Measurements from ENCODE around the gene USP25. TPM values are rescaled to one million over a fixed set of nuclear protein-coding genes. Genes with fewer than 3 reads are reported as not detected.
A peak's percentile ranks its signal among the peaks of the same experiment; 100 is the strongest.

USP25 gene
- total and polyA plus RNA-seq, 2 experiments from 2014 or later = 23.5 to 39.0 TPM

DNA sequence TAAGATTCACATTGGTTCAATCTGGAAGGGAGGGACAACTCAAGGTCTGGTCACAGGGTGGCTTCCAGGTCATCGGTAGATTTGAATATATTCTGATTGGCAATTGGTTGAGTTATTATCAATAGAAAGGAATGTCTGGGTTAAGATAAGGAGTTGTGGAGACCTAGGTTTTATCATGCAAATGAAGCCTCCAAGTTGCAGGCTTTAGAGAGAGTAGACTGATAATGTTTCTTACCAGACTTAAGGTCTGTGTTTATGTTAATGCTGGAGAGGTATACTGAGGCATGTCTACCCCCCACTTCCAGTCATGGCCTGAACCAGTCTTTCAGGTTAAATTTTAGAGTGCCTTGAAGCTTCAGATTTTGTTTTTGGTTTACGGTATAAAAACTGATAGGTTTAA lies 29.7 kb downstream of the USP25 start:
- no peak for DNase-seq (ENCODE audit: low read depth in 1 of 2, low spot score in 1 of 2)
- Histone ChIP-seq H3K27ac (no peak overlapping the region), H3K4me1 (ENCODE audit: low read depth) (peaks cover 4% of the 10 kb centered on the region), H3K36me3 (no peaks in the 10 kb centered on the region), H3K9me3 (ENCODE audit: low read depth) (no peaks in the 10 kb centered on the region), H3K27me3 (no peaks in the 10 kb centered on the region), H3K4me3 (no peak overlapping the region)
- TF ChIP-seq, protein P1, sequence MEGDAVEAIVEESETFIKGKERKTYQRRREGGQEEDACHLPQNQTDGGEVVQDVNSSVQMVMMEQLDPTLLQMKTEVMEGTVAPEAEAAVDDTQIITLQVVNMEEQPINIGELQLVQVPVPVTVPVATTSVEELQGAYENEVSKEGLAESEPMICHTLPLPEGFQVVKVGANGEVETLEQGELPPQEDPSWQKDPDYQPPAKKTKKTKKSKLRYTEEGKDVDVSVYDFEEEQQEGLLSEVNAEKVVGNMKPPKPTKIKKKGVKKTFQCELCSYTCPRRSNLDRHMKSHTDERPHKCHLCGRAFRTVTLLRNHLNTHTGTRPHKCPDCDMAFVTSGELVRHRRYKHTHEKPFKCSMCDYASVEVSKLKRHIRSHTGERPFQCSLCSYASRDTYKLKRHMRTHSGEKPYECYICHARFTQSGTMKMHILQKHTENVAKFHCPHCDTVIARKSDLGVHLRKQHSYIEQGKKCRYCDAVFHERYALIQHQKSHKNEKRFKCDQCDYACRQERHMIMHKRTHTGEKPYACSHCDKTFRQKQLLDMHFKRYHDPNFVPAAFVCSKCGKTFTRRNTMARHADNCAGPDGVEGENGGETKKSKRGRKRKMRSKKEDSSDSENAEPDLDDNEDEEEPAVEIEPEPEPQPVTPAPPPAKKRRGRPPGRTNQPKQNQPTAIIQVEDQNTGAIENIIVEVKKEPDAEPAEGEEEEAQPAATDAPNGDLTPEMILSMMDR (IDR thresholded peaks at IDR 0.05; ENCODE audit: low read depth, low read length) = no peak

DNA sequence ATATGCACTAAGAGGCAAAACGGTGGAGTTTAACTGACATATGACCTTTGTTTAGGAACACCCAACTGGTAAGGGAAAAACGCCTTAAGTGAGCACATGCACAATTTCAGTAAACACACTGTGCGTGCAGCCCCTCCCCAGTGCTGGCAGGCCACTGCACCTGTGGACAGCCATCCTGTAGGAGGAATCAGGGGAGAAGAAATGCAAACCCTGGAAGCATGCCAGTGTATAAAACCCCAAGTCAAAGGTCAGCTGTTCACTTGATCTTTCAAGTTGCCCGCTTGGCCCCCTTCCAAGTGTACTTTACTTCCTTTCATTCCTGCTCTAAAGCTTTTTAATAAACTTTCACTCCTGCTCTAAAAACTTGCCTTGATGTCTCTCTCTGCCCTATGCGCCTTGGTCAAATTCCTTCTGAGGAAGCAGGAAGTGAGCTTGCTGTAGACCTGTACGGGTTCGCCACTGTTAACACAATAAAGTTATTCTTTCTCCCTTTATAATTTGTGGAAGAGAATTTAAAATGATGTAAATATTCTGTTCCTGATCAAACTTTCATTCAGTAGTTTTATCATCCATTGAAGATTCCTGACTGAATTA lies 31.8 kb downstream of the USP25 start:
- no peak for DNase-seq (ENCODE audit: low read depth in 1 of 2, low spot score in 1 of 2)
- Histone ChIP-seq H3K27ac (no peak overlapping the region), H3K36me3 (no peaks in the 10 kb centered on the region), H3K27me3 (no peaks in the 10 kb centered on the region), H3K9me3 (ENCODE audit: low read depth) (no peaks in the 10 kb centered on the region), H3K4me3 (no peak overlapping the region), H3K4me1 (ENCODE audit: low read depth) (peaks cover 4% of the 10 kb centered on the region)
- TF ChIP-seq, protein P1 (IDR thresholded peaks at IDR 0.05; ENCODE audit: low read depth, low read length) = no peak

DNA sequence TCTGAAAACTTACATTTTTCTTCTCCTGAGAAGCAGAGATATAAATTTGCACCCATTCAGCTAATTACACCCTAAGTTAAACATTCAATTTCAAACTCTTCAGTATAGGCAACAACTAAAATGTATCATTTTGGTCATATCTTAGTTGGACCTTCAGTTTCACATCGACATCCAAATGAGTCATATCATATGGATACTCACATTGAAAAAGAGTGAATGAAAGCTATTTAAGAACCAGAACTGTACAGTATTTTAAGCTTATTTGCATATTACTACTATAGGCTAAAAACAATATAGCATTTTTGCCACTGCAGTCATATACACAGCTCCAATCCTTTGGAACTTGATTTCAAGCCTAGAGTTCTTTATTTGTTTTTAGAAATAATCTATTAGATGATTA lies 33.6 kb downstream of the USP25 start:
- Histone ChIP-seq H3K4me1 (ENCODE audit: low read depth) (peaks cover 12% of the 10 kb centered on the region), H3K27ac (no peak overlapping the region), H3K9me3 (ENCODE audit: low read depth) (no peaks in the 10 kb centered on the region), H3K27me3 (no peaks in the 10 kb centered on the region), H3K36me3 (peaks cover 3% of the 10 kb centered on the region), H3K4me3 (no peak overlapping the region)
- DNase-seq (ENCODE audit: low read depth in 1 of 2, low spot score in 1 of 2) = no peak
- TF ChIP-seq, protein P1 (IDR thresholded peaks at IDR 0.05; ENCODE audit: low read depth, low read length) = no peak

DNA sequence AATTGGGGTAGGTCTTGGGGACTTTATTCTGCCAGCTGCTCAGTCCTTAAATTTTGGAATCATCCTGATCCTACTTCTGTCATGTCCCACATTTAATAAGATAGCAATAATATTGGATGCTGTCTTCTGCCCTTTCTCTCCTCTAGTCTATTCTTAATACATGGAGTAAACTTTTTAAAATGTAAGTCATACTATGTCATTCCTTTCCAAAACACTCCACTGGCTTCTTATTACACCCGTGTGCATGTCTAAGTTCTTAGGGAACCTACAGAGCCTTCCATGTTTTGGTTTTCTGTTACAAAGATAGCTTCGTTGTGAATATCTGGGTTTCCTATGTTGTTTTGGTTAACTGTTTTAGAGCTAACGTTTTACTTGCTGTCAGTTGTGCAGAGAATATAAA lies 35.1 kb downstream of the USP25 start:
- Histone ChIP-seq H3K4me1 (ENCODE audit: low read depth) (peaks cover 11% of the 10 kb centered on the region), H3K9me3 (ENCODE audit: low read depth) (no peaks in the 10 kb centered on the region), H3K4me3 (no peak overlapping the region), H3K27ac (no peak overlapping the region), H3K36me3 (peaks cover 4% of the 10 kb centered on the region), H3K27me3 (no peaks in the 10 kb centered on the region)
- no peak for DNase-seq (ENCODE audit: low read depth in 1 of 2, low spot score in 1 of 2)
- TF ChIP-seq, protein P1 (IDR thresholded peaks at IDR 0.05; ENCODE audit: low read depth, low read length) = no peak

DNA sequence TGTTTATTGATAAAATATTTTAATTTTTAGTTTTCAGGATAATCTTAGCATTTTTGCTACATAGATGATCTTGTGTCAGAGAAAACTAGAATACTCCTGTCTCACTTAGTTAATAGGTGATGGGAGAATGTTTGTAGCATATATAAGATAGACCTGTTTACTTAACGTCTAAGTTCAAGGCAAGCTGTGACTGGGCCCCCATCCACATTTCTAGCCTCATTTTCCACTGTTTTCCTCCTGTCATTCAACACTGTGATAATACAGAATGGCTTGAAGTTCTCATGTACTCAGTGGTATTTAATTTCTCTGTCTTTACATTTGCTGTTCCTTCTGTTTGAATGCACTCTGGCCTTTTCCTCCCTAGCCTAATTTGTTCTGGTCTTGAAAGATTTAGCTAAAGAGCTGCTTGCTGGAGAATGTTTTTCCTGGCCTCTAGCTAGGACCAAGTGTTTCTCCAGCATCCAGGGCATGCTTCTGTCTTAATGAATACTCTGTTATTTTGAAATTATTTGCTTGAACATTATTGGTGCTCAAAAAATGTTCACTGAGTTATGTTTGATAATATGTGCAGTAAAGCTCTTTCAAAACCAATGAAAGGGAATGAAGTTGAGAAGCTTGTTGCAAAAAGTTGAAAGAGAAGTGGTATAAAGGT lies 37.3 kb downstream of the USP25 start:
- Histone ChIP-seq H3K4me3 (no peak overlapping the region), H3K9me3 (ENCODE audit: low read depth) (no peaks in the 10 kb centered on the region), H3K4me1 (ENCODE audit: low read depth) (peaks cover 8% of the 10 kb centered on the region), H3K27ac (peak overlapping the region; percentile 19), H3K36me3 (peaks cover 6% of the 10 kb centered on the region), H3K27me3 (no peaks in the 10 kb centered on the region)
- no peak for DNase-seq (ENCODE audit: low read depth in 1 of 2, low spot score in 1 of 2)
- TF ChIP-seq, protein P1 (IDR thresholded peaks at IDR 0.05; ENCODE audit: low read depth, low read length) = no peak
